ENCODE measurements around the gene CPSF4.

CPSF4 gene

GRCh38 chr7:99446096-99446495 lies 7.4 kb downstream of the CPSF4 start:
- in situ Hi-C loops (cut with MboI; ENCODE audit: low sequenced_read_pairs): no loop called here

DNA sequence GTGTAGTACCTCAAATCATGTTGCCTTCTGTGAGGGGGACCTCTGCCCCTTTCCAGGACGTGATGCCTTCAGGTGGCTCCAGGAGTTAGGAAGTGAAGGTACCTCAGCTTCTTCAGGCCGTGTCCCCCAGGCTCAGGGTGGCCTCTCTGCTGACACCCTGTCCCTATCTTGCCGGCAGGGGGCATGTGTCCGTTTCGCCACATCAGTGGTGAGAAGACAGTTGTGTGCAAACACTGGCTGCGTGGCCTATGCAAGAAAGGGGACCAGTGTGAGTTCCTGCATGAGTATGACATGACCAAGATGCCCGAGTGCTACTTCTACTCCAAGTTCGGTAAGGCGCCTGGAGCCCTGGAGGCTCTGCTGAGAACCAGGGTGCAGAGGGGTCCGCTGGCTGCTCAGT lies 9.2 kb downstream of the CPSF4 start:
- in situ Hi-C loops (cut with MboI; ENCODE audit: low sequenced_read_pairs): no loop called here

DNA sequence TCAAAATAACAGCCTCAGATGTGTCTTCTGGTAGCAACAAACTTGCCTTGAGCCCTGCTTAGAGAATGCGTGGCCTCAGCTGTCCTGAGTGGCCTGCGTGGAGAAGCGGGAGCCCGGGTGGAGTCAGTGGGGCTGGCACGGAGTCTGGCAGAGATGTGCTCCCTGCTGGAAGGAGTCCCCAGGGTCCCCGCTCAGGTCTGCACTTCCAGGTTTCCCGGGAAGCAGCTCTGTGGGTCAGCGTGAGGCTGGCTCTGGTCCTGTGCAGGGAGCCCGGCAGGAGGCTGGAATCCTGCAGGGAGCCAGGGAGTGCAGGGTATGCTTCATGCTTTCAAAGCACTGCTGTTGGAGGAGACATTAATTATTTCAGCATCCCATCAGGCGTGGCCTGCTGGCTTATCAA lies 10.1 kb downstream of the CPSF4 start:
- in situ Hi-C loops (cut with MboI; ENCODE audit: low sequenced_read_pairs): no loop called here

DNA sequence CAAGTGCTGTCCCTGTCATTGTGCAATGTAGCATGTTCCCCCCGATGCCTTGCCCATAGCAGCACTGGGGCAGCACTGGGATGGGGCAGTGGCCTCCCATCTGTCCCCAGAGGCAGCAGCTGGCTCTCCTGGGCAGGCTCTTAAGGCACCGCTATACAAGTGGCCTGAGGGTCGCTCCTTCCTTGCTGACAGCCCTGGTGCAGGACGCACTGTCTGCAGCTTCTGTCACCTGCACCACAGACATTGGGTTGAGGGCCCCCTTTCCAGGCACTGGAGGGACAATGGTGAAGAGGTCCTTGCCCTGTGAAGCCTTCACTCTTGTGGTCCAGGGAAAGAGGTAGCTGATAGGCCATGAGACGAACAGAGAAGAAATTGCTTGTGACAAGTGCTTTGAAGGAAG lies 10.6 kb downstream of the CPSF4 start:
- in situ Hi-C loops (cut with MboI; ENCODE audit: low sequenced_read_pairs): no loop called here

DNA sequence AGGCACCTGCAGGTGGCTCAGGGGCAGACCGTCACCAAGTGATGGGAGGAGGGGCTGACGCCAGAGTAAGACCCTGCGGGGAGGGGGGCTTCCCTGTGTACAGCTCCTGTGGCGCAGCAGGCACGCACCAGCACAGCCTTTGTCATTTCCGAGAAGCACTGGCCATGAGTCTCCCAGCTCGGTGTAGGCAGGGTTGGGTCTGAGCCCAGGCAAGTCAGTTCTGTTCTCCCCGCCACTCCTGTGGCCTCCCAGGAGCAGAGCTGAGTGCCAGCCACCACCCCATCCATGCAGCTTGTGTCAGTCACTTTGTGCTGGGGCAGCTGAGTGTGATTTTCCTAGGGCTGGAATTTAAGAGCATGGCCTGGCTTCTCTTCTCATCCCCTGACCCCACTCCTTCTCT lies 13.2 kb downstream of the CPSF4 start:
- in situ Hi-C loops (cut with MboI; ENCODE audit: low sequenced_read_pairs): no loop called here

DNA sequence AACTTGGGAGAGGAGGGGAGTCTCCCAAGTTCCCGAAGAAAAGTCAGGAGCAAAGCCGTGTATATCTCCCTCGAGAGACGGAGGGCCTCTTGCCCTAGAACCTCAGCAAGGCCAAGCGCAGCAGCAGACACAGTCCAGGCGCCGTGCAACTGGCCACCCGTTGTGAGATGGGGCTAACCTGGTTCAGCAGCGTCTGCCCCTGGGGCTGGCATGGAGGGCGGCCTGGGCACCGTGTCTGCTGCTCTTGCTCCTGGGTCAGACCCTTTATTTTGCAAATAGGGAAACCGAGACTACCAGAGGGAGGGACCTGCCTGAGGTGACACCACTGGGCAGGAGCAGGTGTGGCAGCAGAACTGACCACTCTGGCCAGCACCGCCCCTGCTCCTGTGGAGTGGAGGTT lies 13.8 kb downstream of the CPSF4 start:
- in situ Hi-C loops (cut with MboI; ENCODE audit: low sequenced_read_pairs): no loop called here

DNA sequence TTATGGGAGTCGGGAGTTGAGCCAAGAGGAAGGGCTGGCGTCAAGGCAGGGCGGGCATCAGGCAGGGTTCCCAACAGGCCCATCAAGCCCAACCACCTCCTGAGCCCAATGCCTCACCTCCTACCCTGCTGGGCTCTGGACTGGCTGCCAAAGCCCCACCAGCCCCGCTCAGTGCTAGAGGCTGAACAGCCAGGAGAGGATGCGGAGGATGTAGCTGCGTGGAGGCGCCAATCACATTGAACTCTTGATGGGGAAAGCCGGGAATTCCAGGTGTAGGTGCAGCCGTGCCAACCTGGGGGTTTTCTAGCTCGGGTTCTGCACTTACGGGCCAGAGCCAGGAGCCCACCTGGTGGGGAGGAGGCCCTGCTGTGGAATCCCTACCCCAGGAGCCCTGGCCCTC lies 14.4 kb downstream of the CPSF4 start:
- in situ Hi-C loops (cut with MboI; ENCODE audit: low sequenced_read_pairs): no loop called here

- in situ Hi-C loops (cut with MboI; ENCODE audit: low sequenced_read_pairs): no loop called here
These were observed 17.1 kb downstream of the CPSF4 start for GRCh38 chr7:99455874-99456273.

GRCh38 chr7:99456288-99456687 lies 17.5 kb downstream of the CPSF4 start:
- in situ Hi-C loops (cut with MboI; ENCODE audit: low sequenced_read_pairs): no loop called here

DNA sequence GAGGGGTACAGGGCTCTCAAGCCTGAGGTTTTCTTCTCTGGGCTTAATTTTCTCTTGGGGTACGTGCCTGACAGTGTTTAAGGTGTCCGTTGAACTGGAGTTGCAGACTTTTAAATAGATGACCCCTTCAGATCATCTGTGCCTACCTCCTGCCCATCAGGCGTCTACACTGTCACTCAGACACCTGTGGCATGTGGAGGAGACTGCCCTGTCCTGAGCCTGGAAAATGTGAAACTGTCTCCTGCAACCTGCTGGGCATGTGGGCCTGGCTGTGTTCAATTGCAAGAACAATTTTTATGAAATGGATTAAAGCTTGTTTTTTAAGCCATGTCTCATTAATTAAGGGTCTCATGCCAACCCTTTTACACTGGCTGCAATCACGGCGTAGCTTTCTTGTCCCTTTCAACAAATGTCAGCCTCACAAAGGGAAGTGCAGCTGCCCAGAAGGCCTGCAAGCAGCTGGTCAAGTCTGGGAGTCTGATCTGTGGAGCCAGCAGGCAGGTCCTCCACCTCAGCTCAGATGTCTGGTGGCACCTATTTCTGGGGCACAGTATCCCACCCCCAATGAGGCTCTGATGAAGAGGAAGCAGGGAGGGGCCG lies 18.4 kb downstream of the CPSF4 start:
- in situ Hi-C loops (cut with MboI; ENCODE audit: low sequenced_read_pairs): no loop called here

- in situ Hi-C loops (cut with MboI; ENCODE audit: low sequenced_read_pairs): no loop called here
These were observed 19.1 kb downstream of the CPSF4 start for GRCh38 chr7:99457650-99458493.

- in situ Hi-C loops (cut with MboI; ENCODE audit: low sequenced_read_pairs): no loop called here
These were observed 20.3 kb downstream of the CPSF4 start for GRCh38 chr7:99459087-99459486.

GRCh38 chr7:99460651-99461050 lies 21.9 kb downstream of the CPSF4 start:
- in situ Hi-C loops (cut with MboI; ENCODE audit: low sequenced_read_pairs): no loop called here

- in situ Hi-C loops (cut with MboI; ENCODE audit: low sequenced_read_pairs): no loop called here
These were observed 22.5 kb downstream of the CPSF4 start for GRCh38 chr7:99461221-99461620.

GRCh38 chr7:99465421-99465768 lies 26.7 kb downstream of the CPSF4 start:
- in situ Hi-C loops (cut with MboI; ENCODE audit: low sequenced_read_pairs): no loop called here

DNA sequence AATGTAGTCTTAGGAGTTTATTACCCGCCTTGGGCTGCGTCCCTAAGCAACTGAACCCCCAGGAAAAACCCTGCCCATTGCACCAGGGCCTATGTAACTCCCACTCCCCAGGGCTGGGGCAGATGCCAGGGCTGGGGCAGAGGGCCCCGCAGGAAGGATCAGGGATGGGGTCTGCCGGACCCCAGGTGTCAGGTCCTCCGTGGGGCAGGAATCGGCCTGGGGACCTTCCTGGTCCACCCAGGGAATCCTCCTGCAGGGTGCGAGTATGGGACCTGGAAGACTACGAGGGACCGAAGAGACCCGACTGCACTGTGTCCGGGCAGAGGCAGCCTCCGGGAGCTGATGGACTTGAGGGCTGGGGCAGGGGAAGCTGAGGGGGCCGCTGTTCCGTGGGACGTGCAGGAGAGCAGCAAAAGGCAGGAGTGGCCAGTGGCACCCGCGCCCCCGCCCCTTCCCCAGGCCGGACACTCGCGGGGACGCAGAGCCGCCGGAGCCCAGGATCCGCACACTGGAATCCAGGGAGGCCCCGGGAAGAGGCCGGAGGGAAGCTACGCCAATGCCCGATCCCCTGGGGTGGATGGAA lies 29.7 kb downstream of the CPSF4 start:
- in situ Hi-C loops (cut with MboI; ENCODE audit: low sequenced_read_pairs): no loop called here

DNA sequence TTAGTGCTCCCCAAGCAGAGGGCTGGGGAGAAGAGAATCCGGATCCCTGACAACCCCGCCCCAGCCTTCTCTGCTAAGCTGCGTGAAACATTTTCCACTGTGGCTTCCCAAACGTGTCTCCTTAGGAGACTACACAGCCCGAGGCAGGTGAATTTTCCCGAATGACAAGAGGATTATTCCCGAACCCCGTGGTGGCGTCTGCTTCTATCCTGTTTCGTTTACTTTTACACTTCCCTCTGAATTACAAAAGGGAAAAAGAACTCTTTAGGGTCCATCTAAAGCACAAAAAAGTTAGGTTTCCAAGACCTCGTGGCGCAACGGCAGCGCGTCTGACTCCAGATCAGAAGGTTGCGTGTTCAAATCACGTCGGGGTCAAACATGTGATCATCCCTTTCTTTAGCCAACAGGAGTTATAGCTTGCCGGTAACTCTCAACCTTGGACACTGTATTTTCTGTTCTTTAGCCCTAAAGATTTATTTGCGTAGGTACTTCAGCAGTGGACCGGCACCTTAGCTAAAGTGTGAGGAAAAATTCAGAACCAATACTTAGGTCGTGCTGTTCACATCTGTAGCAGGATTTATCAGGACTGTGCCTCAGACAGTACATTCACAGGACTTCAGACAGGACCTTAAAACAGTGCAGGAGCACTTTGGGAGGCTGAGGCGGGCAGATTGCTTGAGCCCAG lies 30.8 kb downstream of the CPSF4 start:
- in situ Hi-C loops (cut with MboI; ENCODE audit: low sequenced_read_pairs): no loop called here

DNA sequence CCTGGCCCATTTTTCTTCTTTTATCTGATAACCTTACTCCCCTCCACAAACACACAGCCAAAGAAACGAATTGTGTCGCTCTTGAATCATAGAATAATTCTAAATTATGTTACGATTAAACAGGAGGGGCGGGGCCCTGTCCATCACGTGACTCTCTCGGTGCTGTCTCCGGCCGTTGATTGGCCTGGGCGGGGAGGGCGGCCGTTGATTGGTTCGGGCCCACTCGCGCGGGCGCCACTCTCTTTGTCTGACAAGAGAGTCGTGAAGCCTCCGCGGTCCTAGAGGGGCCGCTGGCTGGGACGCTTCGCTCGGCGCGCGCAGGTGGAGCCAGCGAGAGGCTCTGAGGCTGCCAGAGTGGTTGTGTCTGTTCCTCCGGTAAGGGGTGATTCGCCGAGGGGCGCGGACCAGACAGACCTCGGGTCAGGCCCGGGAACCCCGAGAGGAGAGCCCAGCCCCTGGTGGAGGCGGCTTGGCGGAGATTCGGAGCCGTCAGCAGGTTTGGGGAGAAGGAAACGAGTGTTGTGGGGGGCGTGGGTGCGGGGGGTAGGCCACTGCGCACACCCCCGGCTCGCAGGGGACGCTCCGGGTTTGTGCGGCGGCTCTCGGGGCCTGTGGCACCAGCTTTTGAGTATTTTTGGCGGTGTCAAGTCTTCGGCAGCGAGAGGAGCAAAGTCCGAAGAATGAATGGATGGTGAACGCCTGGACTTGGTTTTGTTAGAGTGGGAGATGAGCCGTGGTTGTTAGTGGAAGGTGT lies 34.0 kb downstream of the CPSF4 start, which contains the start of gene ZNF789:
Gene ZNF789 (plus strand): TSS at position 330 of the 754 bp plus-strand sequence. CDS start 3,567 bp downstream, outside the sequence.
- in situ Hi-C loops (cut with MboI; ENCODE audit: low sequenced_read_pairs): no loop called here

DNA sequence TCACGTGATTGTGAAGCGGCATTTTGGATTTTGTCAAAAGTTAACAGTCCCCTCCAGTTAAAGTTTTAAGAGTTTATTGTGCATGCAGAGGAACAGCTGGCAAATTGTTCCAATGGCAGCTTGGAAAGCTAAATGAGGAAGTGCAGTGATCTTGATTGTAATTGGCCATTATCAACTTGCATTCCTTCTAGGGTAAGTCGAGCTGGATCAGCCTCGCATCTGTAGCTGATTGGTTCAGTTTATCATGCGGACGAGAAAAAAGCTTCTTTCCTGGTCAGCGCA lies 34.5 kb downstream of the CPSF4 start:
- in situ Hi-C loops (cut with MboI; ENCODE audit: low sequenced_read_pairs): no loop called here

DNA sequence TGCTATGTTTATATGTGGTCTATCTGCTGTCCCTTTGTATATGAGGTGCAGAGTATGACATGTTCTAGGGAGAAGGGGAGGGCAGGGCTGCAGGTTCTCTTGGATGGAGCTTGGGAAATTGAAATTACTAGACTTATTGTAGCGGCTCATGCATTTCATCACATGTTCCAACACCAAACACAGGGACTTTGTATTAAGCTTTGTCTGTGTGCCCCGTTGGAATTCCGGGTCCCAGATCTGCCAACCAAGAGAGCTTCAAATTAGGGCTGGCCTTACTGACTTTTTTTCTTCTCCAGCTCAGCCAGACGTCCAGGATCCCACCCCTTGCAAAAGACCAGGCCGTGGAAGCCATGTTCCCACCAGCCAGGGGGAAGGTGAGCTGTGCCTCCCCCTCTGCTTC lies 37.4 kb downstream of the CPSF4 start:
- in situ Hi-C loops (cut with MboI; ENCODE audit: low sequenced_read_pairs): no loop called here

All from HL-60/S4 treated with phorbol 12-myristate 13-acetate at 8.2 ng/mL for 4 days and 3 days (cell line).